HCT116 (cell line): ENCODE data around the gene NOL4L. TPM values are rescaled to one million over a fixed set of nuclear protein-coding genes. Genes with fewer than 3 reads are reported as not detected.

ENCODE experiments used
- ATAC-seq: fragments of 200-7000 bp; cut with Tn5 transposase; 2 replicates; pipeline ENCODE4 v1.9.1; 2020; ENCODE audit warnings: mild to moderate bottlenecking, moderate library complexity
- BruUV-seq: library from RNA; stranded (reverse); fragments of 400-500 nt; replicated peaks from 2 replicates; lab custom pipeline; 2021; lab: Mats Ljungman, UMichigan
- CTCF ChIA-PET: fragments of 300-600 bp; sonication (Branson Sonifier 250); formaldehyde crosslinking; loops from one replicate; lab custom pipeline; 2021; ENCODE audit warnings: antibody characterized with exemption; lab: Charles Lee
- POLR2A ChIA-PET: fragments of 300-600, 350-600 bp; sonication (Branson Sonifier 250); formaldehyde crosslinking; loops from one replicate; lab custom pipeline; 2021; ENCODE audit warnings: antibody characterized with exemption; lab: Charles Lee
- RAD21 ChIA-PET, 2 experiments: fragments of 300-600 bp; sonication (Branson Sonifier 250); formaldehyde crosslinking; loops; one replicate each; lab custom pipeline; 2023; ENCODE audit warnings: low total read pairs in 2 of 2; ENCODE audit not compliant: uncharacterized antibody in 2 of 2, unreplicated experiment in 2 of 2, low non-redundant PET in 1 of 2; lab: Charles Lee
- DNase-seq: peaks from one replicate; pipeline ENCODE4 v3.0.0-alpha.2; 2010; ENCODE audit warnings: low read depth, low spot score
- H2AFZ ChIP-seq: fragments of 200-600 bp; shearing (Covaris generic), sonication (generic); 2 replicates; pipeline ENCODE4 v1.6.1; 2017; ENCODE audit warnings: low read depth, mixed run types, mixed read lengths, antibody characterized with exemption, low read length; ENCODE audit not compliant: poor library complexity, severe bottlenecking
- H3K27ac ChIP-seq: 2 replicates; pipeline ENCODE4 v1.5.1; 2012; ENCODE audit warnings: low read depth, low read length
- H3K27me3 ChIP-seq: fragments of 200-600 bp; sonication (generic); 2 replicates; pipeline ENCODE4 v1.6.1; 2016; ENCODE audit warnings: mixed run types, low read length, mixed read lengths; ENCODE audit not compliant: insufficient read depth
- H3K36me3 ChIP-seq, 2 experiments: fragments of 200-500 bp in 1 of 2; fragments of 200-600 bp in 1 of 2; sonication (Bioruptor generic) in 1 of 2; sonication (generic) in 1 of 2; 2 replicates each; pipeline versions ENCODE4 v1.5.1 to v1.6.1; 2014 to 2016; ENCODE audit warnings: low read length in 2 of 2, inconsistent platforms in 1 of 2, mixed read lengths in 1 of 2, mixed run types in 1 of 2; ENCODE audit not compliant: insufficient read depth in 2 of 2, control insufficient read depth in 1 of 2
- H3K4me1 ChIP-seq, 2 experiments: fragments of 200-600 bp in 1 of 2; sonication (generic) in 1 of 2; 2 replicates each; pipeline versions ENCODE4 v1.5.1 to v1.6.1; 2012 to 2017; ENCODE audit warnings: low read length in 2 of 2, inconsistent platforms in 1 of 2, mild to moderate bottlenecking in 1 of 2, mixed read lengths in 1 of 2, mixed run types in 1 of 2, moderate library complexity in 1 of 2; ENCODE audit not compliant: insufficient read depth in 2 of 2, control insufficient read depth in 1 of 2
- H3K4me2 ChIP-seq: fragments of 200-600 bp; sonication (generic); 2 replicates; pipeline ENCODE4 v1.6.1; 2017; ENCODE audit warnings: mixed run types, low read length, mixed read lengths
- H3K4me3 ChIP-seq, 2 experiments: fragments of 200-600 bp in 1 of 2; sonication (generic) in 1 of 2; replicated peaks in 1 of 2; 2 replicates each; pipeline ENCODE4 v1.5.1; 2011 to 2016; ENCODE audit warnings: low read length in 2 of 2, control low read depth in 1 of 2, low read depth in 1 of 2, mild to moderate bottlenecking in 1 of 2, mixed read lengths in 1 of 2, mixed run types in 1 of 2
- H3K79me2 ChIP-seq: fragments of 200-600 bp; sonication (generic); 2 replicates; pipeline ENCODE4 v1.6.1; 2017; ENCODE audit warnings: mild to moderate bottlenecking, mixed run types, low read length, moderate library complexity, mixed read lengths; ENCODE audit not compliant: insufficient read depth
- H3K9ac ChIP-seq: fragments of 200-600 bp; sonication (generic); 2 replicates; pipeline ENCODE4 v1.6.1; 2016; ENCODE audit warnings: low read length, mixed read lengths
- H3K9me2 ChIP-seq: fragments of 200-600 bp; sonication (generic), shearing (Covaris generic); 2 replicates; pipeline ENCODE4 v1.6.1; 2017; ENCODE audit warnings: mixed run types, mild to moderate bottlenecking, moderate library complexity; ENCODE audit not compliant: insufficient read depth
- H3K9me3 ChIP-seq, 2 experiments: fragments of 200-500 bp in 1 of 2; fragments of 200-600 bp in 1 of 2; sonication (Bioruptor generic) in 1 of 2; sonication (generic) in 1 of 2; 2 replicates each; pipeline ENCODE4 v1.6.1; 2014 to 2017; ENCODE audit warnings: low read length in 2 of 2, mixed read lengths in 2 of 2, inconsistent platforms in 1 of 2, low read depth in 1 of 2, mild to moderate bottlenecking in 1 of 2, mixed run types in 1 of 2, moderate library complexity in 1 of 2; ENCODE audit not compliant: control insufficient read depth in 1 of 2, insufficient read depth in 1 of 2
- H4K20me1 ChIP-seq: fragments of 200-600 bp; sonication (generic), shearing (Covaris generic); 2 replicates; pipeline ENCODE4 v1.6.1; 2017; ENCODE audit warnings: mixed run types, mild to moderate bottlenecking, moderate library complexity; ENCODE audit not compliant: insufficient read depth
- ATF3 ChIP-seq: IDR thresholded peaks from 2 replicates; pipeline ENCODE4 v1.6.1; 2012
- CEBPB ChIP-seq: IDR thresholded peaks from 2 replicates; pipeline ENCODE4 v1.6.1; 2012; ENCODE audit warnings: low read depth
- CTCF ChIP-seq, 3 experiments: fragments of 200-600 bp in 1 of 3; sonication (generic) in 1 of 3; IDR thresholded peaks in 2 of 3; conservative IDR thresholded peaks in 1 of 3; 2 replicates each; pipeline ENCODE4 v1.5.1; 2012 to 2017; ENCODE audit warnings: low read depth in 2 of 3, low read length in 2 of 3, antibody characterized with exemption in 1 of 3, borderline replicate concordance in 1 of 3, control low read depth in 1 of 3, mild to moderate bottlenecking in 1 of 3, mixed read lengths in 1 of 3, mixed run types in 1 of 3, moderate library complexity in 1 of 3; ENCODE audit not compliant: insufficient read depth in 1 of 3
- EGR1 ChIP-seq: IDR thresholded peaks from 2 replicates; pipeline ENCODE4 v1.6.1; 2012; ENCODE audit warnings: low read depth
- ELF1 ChIP-seq: IDR thresholded peaks from 2 replicates; pipeline ENCODE4 v1.6.1; 2012; ENCODE audit warnings: low read depth, borderline replicate concordance
- EZH2 ChIP-seq: fragments of 200-600 bp; sonication (generic); IDR thresholded peaks from 2 replicates; pipeline ENCODE4 v1.6.1; 2017; ENCODE audit warnings: antibody characterized with exemption, mixed run types
- EZH2phosphoT487 ChIP-seq: fragments of 200-600 bp; IDR thresholded peaks from 2 replicates; pipeline ENCODE4 v1.6.1; 2018; ENCODE audit warnings: antibody characterized with exemption, borderline replicate concordance
- JUND ChIP-seq: IDR thresholded peaks from 2 replicates; pipeline ENCODE4 v1.6.1; 2012
- MAX ChIP-seq: IDR thresholded peaks from 2 replicates; pipeline ENCODE4 v1.6.1; 2012
- POLR2A ChIP-seq: IDR thresholded peaks from 2 replicates; pipeline ENCODE4 v1.7.0; 2011; ENCODE audit warnings: borderline replicate concordance; ENCODE audit not compliant: insufficient read depth, insufficient read length; ENCODE audit errors: extremely low read depth
- RAD21 ChIP-seq: IDR thresholded peaks from 2 replicates; pipeline ENCODE4 v1.6.1; 2012; ENCODE audit warnings: low read depth, mild to moderate bottlenecking
- SIN3A ChIP-seq: IDR thresholded peaks from 2 replicates; pipeline ENCODE4 v1.6.1; 2012; ENCODE audit warnings: low read depth
- TCF7L2 ChIP-seq: IDR thresholded peaks from 2 replicates; pipeline ENCODE4 v1.7.0; 2011; ENCODE audit warnings: borderline replicate concordance, inconsistent platforms; ENCODE audit not compliant: insufficient read depth, insufficient read length; ENCODE audit errors: extremely low read depth
- ZBTB33 ChIP-seq: IDR thresholded peaks from 2 replicates; pipeline ENCODE4 v1.6.1; 2011; ENCODE audit warnings: mild to moderate bottlenecking, low read length, moderate library complexity; ENCODE audit not compliant: insufficient replicate concordance; ENCODE audit errors: extremely low read depth
- ZFX ChIP-seq: fragments of 450-650 bp; IDR thresholded peaks from 2 replicates; pipeline ENCODE4 v1.6.1; 2017
- ZNF274 ChIP-seq: fragments of 200-500 bp; sonication (Bioruptor generic); IDR thresholded peaks from 2 replicates; pipeline ENCODE4 v1.6.1; 2014; ENCODE audit warnings: mild to moderate bottlenecking, low read depth, low read length, inconsistent platforms
- intact Hi-C: fragments of 100-400 bp; cut with micrococcal nuclease; formaldehyde crosslinking; loops from 2 replicates; pipeline ENCODE4 v1.10.0; 2022
- total RNA-seq: library from RNA; stranded (reverse); gene quantifications from one replicate; pipeline ENCODE4 v1.2.1, GENCODE V29; 2021; ENCODE audit not compliant: unreplicated experiment

The NOL4L gene
- total RNA-seq, 1 experiment from 2014 or later = 5.9 TPM

GRCh38 chr20:32571566-32571965 lies 13.6 kb downstream of the NOL4L start:
- Histone ChIP-seq H2AFZ (no peak overlapping the region), H3K4me1 (peaks cover 47 to 52% of the 10 kb centered on the region in 2 experiments), H3K4me3 (no peak overlapping the region), H3K9me3 (no peaks in the 10 kb centered on the region), H4K20me1 (no peaks in the 10 kb centered on the region), H3K4me2 (peak overlapping the region; percentile 72), H3K27ac (peak overlapping the region; percentile 28; the same call in 1 of the 2 replicates), H3K79me2 (no peaks in the 10 kb centered on the region; the same call in 1 of the 2 replicates), H3K36me3 (no peaks in the 10 kb centered on the region), H3K9me2 (no peaks in the 10 kb centered on the region), H3K9ac (no peak overlapping the region), H3K27me3 (no peaks in the 10 kb centered on the region)
- ChIA-PET POLR2A (no interaction called here), RAD21 (no interaction called here), CTCF (no interaction called here)
- intact Hi-C loops = no loop called here
- DNase-seq (no peak), ATAC-seq (no peak)
- no peak for TF ChIP-seq SIN3A
- no peak for TF ChIP-seq CTCF (IDR thresholded peaks at IDR 0.05 in 2 of 3, conservative IDR thresholded peaks at IDR 0.05 in 1 of 3; ENCODE audit: borderline replicate concordance in 1 of 3, insufficient read depth in 1 of 3, low read depth in 2 of 3, low read length in 2 of 3)
- TF ChIP-seq ATF3 = no peak
- TF ChIP-seq ZFX = no peak
- TF ChIP-seq ELF1 = no peak
- TF ChIP-seq EZH2 = no peak
- TF ChIP-seq JUND = no peak
- TF ChIP-seq ZBTB33 = no peak
- no peak for TF ChIP-seq POLR2A
- TF ChIP-seq EGR1 = no peak
- TF ChIP-seq ZNF274 = no peak
- no peak for TF ChIP-seq MAX
- TF ChIP-seq CEBPB = no peak
- no peak for TF ChIP-seq EZH2phosphoT487
- TF ChIP-seq TCF7L2 = no peak
- TF ChIP-seq RAD21 = no peak
- no TSS peak for BruUV-seq
